NCI-H226 (cell line): ENCODE data around the gene THUMPD2.
"Not testable (repeated sequence)": the region's sequence is repeated elsewhere in the genome, so short reads cannot be mapped to it uniquely, and the experiment has no call there.

Experiments used
- DNase-seq: peaks from one replicate; pipeline ENCODE4 v3.0.0-alpha.2; 2015

Gene THUMPD2

GRCh38 chr2:39743269-39743776 is 35.7 kb downstream of the THUMPD2 start:
- DNase-seq = peak; percentile 38

GRCh38 chr2:39741871-39742270 is 37.2 kb downstream of the THUMPD2 start:
- peak; percentile 51 for DNase-seq

- DNase-seq = no peak
These were observed 39.7 kb downstream of the THUMPD2 start for GRCh38 chr2:39739386-39739785.

- no peak for DNase-seq
These were observed 40.1 kb downstream of the THUMPD2 start for GRCh38 chr2:39738936-39739335.

- DNase-seq = peak; percentile 21
These were observed 41.4 kb downstream of the THUMPD2 start for GRCh38 chr2:39737661-39738060.

GRCh38 chr2:39736640-39737039 is 42.4 kb downstream of the THUMPD2 start:
- no peak for DNase-seq

GRCh38 chr2:39735648-39736047 is 43.4 kb downstream of the THUMPD2 start:
- DNase-seq = no peak

GRCh38 chr2:39734445-39734844 is 44.6 kb downstream of the THUMPD2 start:
- DNase-seq = no peak

GRCh38 chr2:39733070-39733674 is 45.9 kb downstream of the THUMPD2 start:
- DNase-seq = no peak

- no peak for DNase-seq
These were observed 46.6 kb downstream of the THUMPD2 start for GRCh38 chr2:39732482-39732881.

- DNase-seq = no peak
These were observed 47.5 kb downstream of the THUMPD2 start for GRCh38 chr2:39731546-39731945.

- DNase-seq = peak; percentile 13
These were observed 48.3 kb downstream of the THUMPD2 start for GRCh38 chr2:39730685-39731302.

GRCh38 chr2:39730276-39730675 is 48.8 kb downstream of the THUMPD2 start:
- DNase-seq = no peak

GRCh38 chr2:39728941-39729351 is 50.1 kb downstream of the THUMPD2 start:
- no peak for DNase-seq

GRCh38 chr2:39728085-39728484 is 51.0 kb downstream of the THUMPD2 start:
- DNase-seq = not testable (repeated sequence)

GRCh38 chr2:39725401-39725800 is 53.7 kb downstream of the THUMPD2 start:
- no peak for DNase-seq

GRCh38 chr2:39724828-39725144 is 54.3 kb downstream of the THUMPD2 start:
- DNase-seq = no peak

GRCh38 chr2:39723946-39724827 is 54.9 kb downstream of the THUMPD2 start:
- no peak for DNase-seq

GRCh38 chr2:39723497-39723896 is 55.6 kb downstream of the THUMPD2 start:
- no peak for DNase-seq

GRCh38 chr2:39720970-39721369 is 58.1 kb downstream of the THUMPD2 start:
- no peak for DNase-seq

- no peak for DNase-seq
These were observed 59.7 kb downstream of the THUMPD2 start for GRCh38 chr2:39719317-39719716.

- DNase-seq = no peak
These were observed 60.6 kb downstream of the THUMPD2 start for GRCh38 chr2:39718483-39718882.

GRCh38 chr2:39717067-39717466 is 62.0 kb downstream of the THUMPD2 start:
- no peak for DNase-seq

GRCh38 chr2:39715822-39716221 is 63.2 kb downstream of the THUMPD2 start:
- no peak for DNase-seq
